K562 (cell line): ENCODE measurements around the gene PLXNA2.

Experiments
- CEBPB ChIP-seq: fragments of 450-650 bp; IDR thresholded peaks from 2 replicates; pipeline ENCODE4 v1.6.1; 2016; ENCODE audit warnings: missing genetic modification characterization, missing compliant biosample characterization
- CTCF ChIP-seq, 3 experiments: IDR thresholded peaks in 2 of 3; conservative IDR thresholded peaks in 1 of 3; 2 replicates each; pipeline ENCODE4 v1.5.1; 2011 to 2012; ENCODE audit warnings: low read length in 3 of 3, mild to moderate bottlenecking in 3 of 3, control low read depth in 2 of 3, improper control_type of control experiment in 1 of 3, inconsistent platforms in 1 of 3, low read depth in 1 of 3, mixed read lengths in 1 of 3, moderate library complexity in 1 of 3; ENCODE audit not compliant: insufficient read depth in 2 of 3
- EZH2 ChIP-seq: IDR thresholded peaks from 2 replicates; pipeline ENCODE4 v1.6.1; 2012; ENCODE audit warnings: low read depth, mild to moderate bottlenecking, inconsistent platforms, low read length, borderline replicate concordance
- MAFK ChIP-seq: IDR thresholded peaks from 2 replicates; pipeline ENCODE4 v1.6.1; 2011; ENCODE audit warnings: low read length, improper control_type of control experiment
- NFATC3 ChIP-seq: fragments of 450-650 bp; IDR thresholded peaks from 2 replicates; pipeline ENCODE4 v1.6.1; 2017; ENCODE audit warnings: mild to moderate bottlenecking
- REST ChIP-seq, 2 experiments: fragments of 450-650 bp; formaldehyde crosslinking in 1 of 2; IDR thresholded peaks; 2 replicates each; pipeline versions ENCODE4 v1.4.0 to v1.6.1; 2014 to 2020; ENCODE audit warnings: mild to moderate bottlenecking in 2 of 2, borderline replicate concordance in 1 of 2, low read depth in 1 of 2
- SETDB1 ChIP-seq: IDR thresholded peaks from one replicate; pipeline ENCODE4 v1.6.1; 2012; ENCODE audit warnings: low read length, control low read depth, inconsistent platforms
- TCF3 ChIP-seq: sonication (generic); formaldehyde crosslinking; IDR thresholded peaks from 2 replicates; pipeline ENCODE4 v1.4.0; 2020; ENCODE audit warnings: mild to moderate bottlenecking, missing genetic modification reagents

- TF ChIP-seq TCF3 (CRISPR knock-in tag) (no peak), REST (IDR thresholded peaks at IDR 0.05; ENCODE audit: borderline replicate concordance) (no peak), REST (CRISPR knock-in tag; IDR thresholded peaks at IDR 0.05; ENCODE audit: low read depth) (no peak), CTCF (IDR thresholded peaks at IDR 0.05 in 2 of 3, conservative IDR thresholded peaks at IDR 0.05 in 1 of 3; ENCODE audit: insufficient read depth in 2 of 3, low read depth in 1 of 3, low read length in 3 of 3) (no peak), NFATC3 (no peak), MAFK (no peak), SETDB1 (no peak), CEBPB (tag) (no peak), EZH2 (no peak)
Observed at GRCh38 chr1:207999274-207999915, 244.8 kb downstream of the PLXNA2 start.
